Activated naive CD4-positive, alpha-beta T cell (primary cell): Measurements from ENCODE around the gene LPCAT2.

Source experiments
- DNase-seq, 4 experiments: peaks; one replicate each; lab custom pipeline; 2025; lab: John Stamatoyannopoulos, UW

Gene LPCAT2

GRCh38 chr16:55555436-55555835, 46.6 kb downstream of the LPCAT2 start:
- no peak for DNase-seq

GRCh38 chr16:55557186-55557585, 48.3 kb downstream of the LPCAT2 start:
- no peak for DNase-seq

DNA sequence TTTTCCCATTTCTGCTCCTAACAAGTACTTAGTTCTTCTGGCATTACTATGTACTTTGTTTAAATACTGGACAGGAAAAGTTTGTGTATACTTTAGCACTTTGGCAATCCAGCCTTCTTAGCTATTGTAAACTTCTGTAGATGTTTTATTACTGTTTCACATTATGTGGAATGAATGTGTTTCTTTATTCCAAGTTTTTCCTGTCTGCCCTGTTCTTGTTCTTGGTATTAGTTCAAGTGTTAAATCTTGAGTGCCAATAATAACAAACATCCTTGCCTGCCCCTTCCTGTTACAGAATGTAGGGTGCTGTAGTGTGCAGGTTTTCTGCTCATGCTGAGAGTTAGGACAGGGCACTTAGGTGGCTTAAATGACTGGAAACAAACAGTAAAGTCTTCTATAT, 50.4 kb downstream of the LPCAT2 start:
- no peak for DNase-seq

GRCh38 chr16:55559933-55560516, 51.2 kb downstream of the LPCAT2 start:
- no peak for DNase-seq

DNA sequence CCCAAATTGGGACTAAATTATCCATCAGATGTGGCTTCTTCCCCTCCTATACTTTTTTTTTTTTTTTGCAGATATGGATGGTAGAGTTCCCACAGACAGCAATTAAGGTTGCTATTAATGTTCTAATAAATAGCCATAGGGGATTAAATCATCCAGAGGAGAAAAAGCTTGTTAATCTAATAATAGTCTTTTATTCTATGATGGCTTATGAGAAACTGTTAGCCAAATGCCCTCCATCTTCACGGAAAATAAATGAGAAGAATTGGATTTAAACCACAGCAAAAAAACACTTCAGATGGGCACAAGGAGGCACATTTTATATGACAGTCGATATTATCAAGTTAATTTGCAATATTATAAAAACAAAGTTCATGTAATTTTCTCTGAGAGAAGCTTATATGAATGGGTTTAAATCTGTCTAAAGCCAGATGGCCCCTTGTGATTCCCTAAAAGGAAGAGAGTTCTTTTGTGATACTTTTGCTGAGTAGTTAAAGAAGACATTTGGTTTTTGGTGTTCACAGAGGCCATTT, 52.5 kb downstream of the LPCAT2 start:
- no peak for DNase-seq

- DNase-seq, result no peak
Measured at GRCh38 chr16:55562936-55563335, 54.1 kb downstream of the LPCAT2 start.

DNA sequence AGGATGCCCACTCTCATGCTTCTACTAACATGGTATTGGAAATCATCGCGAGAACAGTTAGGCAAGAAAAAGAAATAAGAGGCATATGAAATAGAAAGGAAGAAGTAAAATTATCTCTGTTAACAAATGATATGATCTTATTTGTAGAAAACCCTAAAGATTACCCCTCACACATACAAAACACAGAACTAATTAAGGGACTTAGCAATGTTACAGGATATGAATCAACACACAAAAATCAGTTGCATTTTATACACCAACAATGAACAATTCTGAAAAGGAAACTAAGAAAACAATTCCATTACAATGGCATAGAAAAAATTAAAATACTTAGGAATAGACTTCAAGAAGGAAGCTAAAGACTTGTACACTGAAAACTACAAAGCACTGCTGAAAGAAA, 54.9 kb downstream of the LPCAT2 start:
- no peak for DNase-seq

DNA sequence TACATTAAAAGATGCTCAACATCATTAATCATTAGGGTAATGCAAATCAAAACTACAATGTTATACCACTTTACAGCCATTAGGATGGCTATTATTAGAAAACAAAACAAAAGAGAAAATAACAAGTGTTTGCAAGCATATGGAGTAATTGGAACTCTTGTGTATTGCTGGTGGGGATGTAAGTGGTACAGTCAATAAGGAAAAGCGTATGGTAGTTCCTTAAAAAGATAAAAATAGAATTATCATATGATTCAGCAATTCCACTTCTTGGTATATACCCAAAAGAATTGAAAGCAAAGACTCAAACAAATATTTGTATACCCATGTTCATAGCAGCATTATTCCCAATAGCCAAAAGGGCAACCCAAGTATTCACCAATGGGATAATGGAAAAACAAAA, 56.2 kb downstream of the LPCAT2 start:
- DNase-seq, result no peak

DNA sequence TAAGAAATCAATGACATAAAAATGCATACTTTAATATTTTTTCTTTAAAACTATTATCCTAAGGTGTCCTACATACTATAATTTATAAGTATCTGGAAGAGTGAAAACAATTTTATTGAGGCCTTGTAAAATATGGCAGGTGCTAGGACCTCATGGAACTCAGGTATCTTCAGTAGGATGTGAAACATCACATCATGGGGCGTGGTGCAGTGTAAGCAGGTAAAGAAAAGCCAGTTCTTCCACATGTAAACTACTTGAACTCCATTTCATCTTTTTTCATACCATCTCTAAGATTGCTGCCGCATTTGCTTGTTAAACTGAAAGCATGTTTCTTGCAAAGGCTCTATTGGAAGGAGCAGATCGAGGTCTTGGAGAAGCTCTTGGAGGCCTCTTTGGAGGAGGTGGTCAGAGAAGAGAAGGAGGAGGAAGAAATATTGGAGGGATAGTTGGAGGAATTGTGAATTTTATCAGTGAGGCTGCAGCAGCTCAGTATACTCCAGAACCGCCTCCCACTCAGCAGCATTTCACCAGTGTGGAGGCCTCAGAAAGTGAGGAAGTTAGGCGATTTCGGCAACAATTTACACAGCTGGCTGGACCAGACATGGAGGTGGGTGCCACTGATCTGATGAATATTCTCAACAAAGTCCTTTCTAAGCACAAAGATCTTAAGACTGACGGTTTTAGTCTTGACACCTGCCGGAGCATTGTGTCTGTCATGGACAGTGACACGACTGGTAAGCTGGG, 57.7 kb downstream of the LPCAT2 start, which contains the start of gene CAPNS2:
Gene CAPNS2 (plus strand): TSS at position 253 of the 744 bp plus-strand sequence. CDS start 73 bp downstream, at position 326.
- no peak for DNase-seq

- DNase-seq, result no peak
Measured at GRCh38 chr16:55567382-55567781, 58.5 kb downstream of the LPCAT2 start.

- DNase-seq, result no peak
Measured at GRCh38 chr16:55568207-55568606, 59.3 kb downstream of the LPCAT2 start.

- DNase-seq, result no peak
Measured at GRCh38 chr16:55569025-55569424, 60.2 kb downstream of the LPCAT2 start.

GRCh38 chr16:55570159-55570558, 61.3 kb downstream of the LPCAT2 start:
- no peak for DNase-seq

GRCh38 chr16:55571191-55571897, 62.5 kb downstream of the LPCAT2 start:
- no peak for DNase-seq

GRCh38 chr16:55572439-55572838, 63.6 kb downstream of the LPCAT2 start:
- no peak for DNase-seq

GRCh38 chr16:55574811-55575210, 65.9 kb downstream of the LPCAT2 start:
- no peak for DNase-seq

GRCh38 chr16:55575496-55575895, 66.6 kb downstream of the LPCAT2 start:
- no peak for DNase-seq

DNA sequence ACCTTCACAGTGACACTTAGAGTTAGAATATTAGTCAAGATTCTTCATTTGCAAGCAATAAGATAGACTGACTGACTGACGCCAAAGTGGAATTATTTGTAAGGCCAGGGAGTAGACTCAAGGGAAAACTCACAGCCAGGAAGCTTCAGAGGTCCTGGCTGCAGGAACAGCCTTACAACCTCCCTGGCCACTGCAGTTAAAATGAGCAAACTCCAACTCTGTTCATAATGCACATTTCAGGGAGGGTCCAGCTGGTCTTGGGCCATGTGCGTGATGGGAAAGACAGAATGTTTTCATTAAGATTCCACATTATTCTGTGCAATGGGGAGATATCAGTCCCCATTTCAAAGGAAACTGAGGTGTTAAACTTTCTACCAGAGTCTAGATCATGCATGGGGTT, 67.5 kb downstream of the LPCAT2 start:
- DNase-seq, result no peak

DNA sequence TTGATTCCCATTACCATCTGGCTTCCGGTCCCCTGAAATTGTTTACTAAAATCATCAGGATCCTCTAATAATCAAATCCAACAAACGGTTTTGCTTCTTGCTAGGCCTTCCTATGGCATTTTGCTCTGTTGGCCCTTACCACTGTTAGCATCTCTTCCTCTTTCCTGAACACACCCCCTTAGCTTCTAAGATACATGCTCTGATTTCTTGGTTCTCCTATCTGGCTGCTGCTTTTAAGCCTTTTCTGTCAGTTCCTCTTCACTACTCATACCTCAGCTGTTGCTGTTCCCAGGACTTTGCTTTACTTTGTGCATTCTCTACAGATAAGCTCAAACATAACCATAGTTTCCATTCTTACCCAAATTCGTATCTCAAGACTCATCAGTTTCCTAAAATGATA, 69.0 kb downstream of the LPCAT2 start:
- no peak for DNase-seq

- no peak for DNase-seq
Measured at GRCh38 chr16:55585631-55586030, 76.8 kb downstream of the LPCAT2 start.

DNA sequence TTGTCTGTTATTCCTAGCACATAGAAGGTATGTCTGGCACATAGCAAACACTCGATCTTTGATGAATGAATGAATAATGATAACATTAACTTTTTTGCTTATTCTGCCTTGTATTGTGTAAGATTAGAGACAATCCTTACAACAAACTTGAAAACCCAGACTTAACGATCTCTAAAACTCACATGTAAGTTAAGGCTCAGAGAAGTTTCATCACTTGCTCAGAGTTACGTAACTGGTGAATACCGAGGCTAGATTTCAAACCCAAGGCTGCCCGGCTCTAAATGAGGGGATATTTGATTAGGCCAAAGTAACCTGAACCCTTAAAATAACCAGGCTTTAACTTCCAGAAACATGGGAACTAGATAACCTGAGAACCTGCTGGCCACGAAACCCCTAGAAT, 79.9 kb downstream of the LPCAT2 start:
- DNase-seq, result no peak

GRCh38 chr16:55592306-55592705, 83.4 kb downstream of the LPCAT2 start:
- no peak for DNase-seq

- DNase-seq, result no peak
Measured at GRCh38 chr16:55597928-55598327, 89.1 kb downstream of the LPCAT2 start.
